Fibroblast of pulmonary artery (primary cell): ENCODE data around the gene ADD2.

Experiments
- DNase-seq: peaks from one replicate; pipeline ENCODE4 v3.0.0-alpha.2; 2010; ENCODE audit warnings: low read depth
- H3K4me3 ChIP-seq: replicated peaks from 2 replicates; pipeline ENCODE4 v1.5.1; 2011; ENCODE audit warnings: low read depth, mild to moderate bottlenecking, control low read depth, low read length, moderate library complexity
- CTCF ChIP-seq: IDR thresholded peaks from 2 replicates; pipeline ENCODE4 v1.5.1; 2011; ENCODE audit warnings: mild to moderate bottlenecking, control low read depth, low read length, inconsistent platforms; ENCODE audit errors: missing control alignments

ADD2 gene

GRCh38 chr2:70641263-70641784 lies 126.7 kb downstream of the ADD2 start:
- H3K4me3 ChIP-seq = no peak overlapping the region
- DNase-seq = no peak
- no peak for TF ChIP-seq CTCF

- DNase-seq = no peak
- no peak overlapping the region for H3K4me3 ChIP-seq
These were observed 128.1 kb downstream of the ADD2 start for GRCh38 chr2:70639841-70640436.

GRCh38 chr2:70638561-70638960 lies 129.4 kb downstream of the ADD2 start:
- no peak for TF ChIP-seq CTCF
- DNase-seq = no peak
- no peak overlapping the region for H3K4me3 ChIP-seq

More at GRCh38 chr2:70639841-70640436, 128.1 kb downstream of the ADD2 start:
- TF ChIP-seq CTCF = no peak

- DNase-seq = no peak
- no peak overlapping the region for H3K4me3 ChIP-seq
- TF ChIP-seq CTCF = no peak
These were observed 134.5 kb downstream of the ADD2 start for GRCh38 chr2:70633508-70633907.

- no peak for DNase-seq
- H3K4me3 ChIP-seq = no peak overlapping the region
- TF ChIP-seq CTCF = no peak
These were observed 135.0 kb downstream of the ADD2 start for GRCh38 chr2:70632966-70633365.

- TF ChIP-seq CTCF = no peak
- DNase-seq = no peak
- H3K4me3 ChIP-seq = no peak overlapping the region
These were observed 135.6 kb downstream of the ADD2 start for GRCh38 chr2:70632388-70632787.

GRCh38 chr2:70630761-70631160 lies 137.2 kb downstream of the ADD2 start:
- H3K4me3 ChIP-seq = no peak overlapping the region
- no peak for DNase-seq
- no peak for TF ChIP-seq CTCF
